HEK293T (cell line): ENCODE data around the gene LRRC59.

ENCODE experiments used
- BHLHE40 ChIP-seq: fragments of 450-650 bp; IDR thresholded peaks from 2 replicates; pipeline ENCODE4 v1.6.1; 2016; ENCODE audit warnings: mild to moderate bottlenecking, moderate library complexity, borderline replicate concordance
- ELF4 ChIP-seq: fragments of 450-650 bp; IDR thresholded peaks from 2 replicates; pipeline ENCODE4 v1.6.1; 2017; ENCODE audit warnings: antibody characterized with exemption
- FOXA1 ChIP-seq: fragments of 450-650 bp; IDR thresholded peaks from 2 replicates; pipeline ENCODE4 v1.6.1; 2016; ENCODE audit warnings: mild to moderate bottlenecking
- FOXK2 ChIP-seq: fragments of 450-650 bp; IDR thresholded peaks from 2 replicates; pipeline ENCODE4 v1.6.1; 2016; ENCODE audit warnings: mild to moderate bottlenecking
- FOXM1 ChIP-seq: fragments of 450-650 bp; IDR thresholded peaks from 2 replicates; pipeline ENCODE4 v1.6.1; 2017; ENCODE audit warnings: mild to moderate bottlenecking, borderline replicate concordance
- L3MBTL2 ChIP-seq: fragments of 450-650 bp; conservative IDR thresholded peaks from 2 replicates; pipeline ENCODE4 v1.6.1; 2016; ENCODE audit warnings: mild to moderate bottlenecking
- NFRKB ChIP-seq: fragments of 450-650 bp; IDR thresholded peaks from 2 replicates; pipeline ENCODE4 v1.6.1; 2016; ENCODE audit warnings: mild to moderate bottlenecking, moderate library complexity
- SP1 ChIP-seq: fragments of 450-650 bp; IDR thresholded peaks from 2 replicates; pipeline ENCODE4 v1.6.1; 2017
- SUZ12 ChIP-seq: fragments of 450-650 bp; IDR thresholded peaks from 2 replicates; pipeline ENCODE4 v1.6.1; 2016; ENCODE audit warnings: mild to moderate bottlenecking
- TARDBP ChIP-seq: fragments of 450-650 bp; IDR thresholded peaks from 2 replicates; pipeline ENCODE4 v1.6.1; 2016
- ZNF384 ChIP-seq: fragments of 450-650 bp; IDR thresholded peaks from 2 replicates; pipeline ENCODE4 v1.6.1; 2016

- TF ChIP-seq L3MBTL2 (no peak), SP1 (no peak), ELF4 (no peak), FOXM1 (no peak), TARDBP (no peak), BHLHE40 (no peak), SUZ12 (no peak), FOXK2 (no peak), NFRKB (no peak), FOXA1 (no peak), ZNF384 (no peak)
These were observed 32.6 kb downstream of the LRRC59 start for GRCh38 chr17:50364715-50365114.
